CD14-positive monocyte (primary cell): ENCODE data around the gene ELMO1. TPM values are rescaled to one million over a fixed set of nuclear protein-coding genes. Genes with fewer than 3 reads are reported as not detected.

Experiments used
- DNase-seq, 3 donors: peaks; one replicate each; pipeline ENCODE4 v3.0.0-alpha.2; 2011 to 2022
- H2AFZ ChIP-seq: 2 replicates; pipeline ENCODE4 v1.6.0; 2012; ENCODE audit warnings: mild to moderate bottlenecking, low read depth, low read length, inconsistent platforms; ENCODE audit not compliant: insufficient read depth, poor library complexity, severe bottlenecking
- H3K27ac ChIP-seq, 2 donors: 1 replicate in 1 of 2; 2 replicates in 1 of 2; pipeline ENCODE4 v1.5.1; 2012 to 2013; ENCODE audit warnings: low read length in 2 of 2, control low read depth in 1 of 2, inconsistent platforms in 1 of 2, low read depth in 1 of 2, mild to moderate bottlenecking in 1 of 2
- H3K27me3 ChIP-seq, 2 donors: one replicate each; pipeline versions ENCODE4 v1.6.0 to v1.6.1; 2011 to 2013; ENCODE audit warnings: low read length in 2 of 2; ENCODE audit not compliant: control insufficient read depth in 2 of 2, insufficient read depth in 2 of 2
- H3K36me3 ChIP-seq, 2 donors: replicated peaks in 1 of 2; 1 replicate in 1 of 2; 2 replicates in 1 of 2; pipeline versions ENCODE4 v1.5.1 to v1.6.1; 2012 to 2013; ENCODE audit warnings: low read length in 2 of 2, control low read depth in 1 of 2, inconsistent platforms in 1 of 2, mild to moderate bottlenecking in 1 of 2; ENCODE audit not compliant: insufficient read depth in 2 of 2, control insufficient read depth in 1 of 2
- H3K4me1 ChIP-seq, 2 donors: 1 replicate in 1 of 2; 2 replicates in 1 of 2; pipeline versions ENCODE4 v1.5.1 to v1.6.1; 2012 to 2013; ENCODE audit warnings: low read length in 2 of 2, control low read depth in 1 of 2, inconsistent platforms in 1 of 2, mild to moderate bottlenecking in 1 of 2, moderate library complexity in 1 of 2; ENCODE audit not compliant: insufficient read depth in 2 of 2, control insufficient read depth in 1 of 2
- H3K4me2 ChIP-seq: replicated peaks from 2 replicates; pipeline ENCODE3; 2012; ENCODE audit warnings: low read length, moderate library complexity, mild to moderate bottlenecking; ENCODE audit not compliant: poor library complexity, severe bottlenecking; ENCODE audit errors: extremely low read depth
- H3K4me3 ChIP-seq, 3 experiments: fragments of 200-600 bp in 1 of 3; sonication (generic) in 1 of 3; replicated peaks in 1 of 3; 1 replicate in 2 of 3; 2 replicates in 1 of 3; pipeline ENCODE4 v1.5.1; 2011 to 2013; ENCODE audit warnings: low read length in 3 of 3, mild to moderate bottlenecking in 3 of 3, control low read depth in 2 of 3, low read depth in 2 of 3, inconsistent platforms in 1 of 3, moderate library complexity in 1 of 3
- H3K79me2 ChIP-seq: 2 replicates; pipeline ENCODE4 v1.6.0; 2012; ENCODE audit warnings: mild to moderate bottlenecking, control low read depth, inconsistent platforms, low read length, moderate library complexity; ENCODE audit not compliant: insufficient read depth
- H3K9ac ChIP-seq: 2 replicates; pipeline ENCODE4 v1.6.0; 2017; ENCODE audit warnings: low read length, mild to moderate bottlenecking; ENCODE audit not compliant: insufficient read depth, poor library complexity, severe bottlenecking
- H3K9me3 ChIP-seq, 2 donors: replicated peaks in 1 of 2; 1 replicate in 1 of 2; 2 replicates in 1 of 2; pipeline versions ENCODE4 v1.5.1 to v1.6.1; 2012 to 2013; ENCODE audit warnings: low read length in 2 of 2, control low read depth in 1 of 2; ENCODE audit not compliant: control insufficient read depth in 1 of 2, insufficient read depth in 1 of 2
- H4K20me1 ChIP-seq: 2 replicates; pipeline ENCODE4 v1.6.0; 2012; ENCODE audit warnings: mild to moderate bottlenecking, low read length, control low read depth, moderate library complexity; ENCODE audit not compliant: insufficient read depth
- H3K27ac Mint-ChIP-seq, 7 donors: one replicate each; pipeline ENCODE4 v1.8.0; 2020; ENCODE audit warnings: mild to moderate bottlenecking in 7 of 7, mixed read lengths in 7 of 7, moderate library complexity in 6 of 7, inconsistent platforms in 2 of 7
- H3K27me3 Mint-ChIP-seq, 3 donors: one replicate each; pipeline ENCODE4 v1.8.0; 2021 to 2022; ENCODE audit warnings: low read depth in 3 of 3, mild to moderate bottlenecking in 3 of 3, mixed read lengths in 3 of 3, moderate library complexity in 3 of 3, inconsistent platforms in 1 of 3
- H3K36me3 Mint-ChIP-seq, 2 donors: one replicate each; pipeline ENCODE4 v1.8.0; 2020; ENCODE audit warnings: mixed read lengths in 2 of 2, inconsistent platforms in 1 of 2, mild to moderate bottlenecking in 1 of 2
- H3K4me1 Mint-ChIP-seq: one replicate; pipeline ENCODE4 v1.8.0; 2020; ENCODE audit warnings: mild to moderate bottlenecking, mixed read lengths
- H3K4me3 Mint-ChIP-seq, 2 donors: one replicate each; pipeline ENCODE4 v1.8.0; 2020; ENCODE audit warnings: mild to moderate bottlenecking in 2 of 2, mixed read lengths in 2 of 2, moderate library complexity in 1 of 2
- H3K9me3 Mint-ChIP-seq, 7 donors: one replicate each; pipeline ENCODE4 v1.8.0; 2020 to 2022; ENCODE audit warnings: mixed read lengths in 7 of 7, mild to moderate bottlenecking in 6 of 7, moderate library complexity in 6 of 7, inconsistent platforms in 2 of 7
- CTCF ChIP-seq: fragments of 200-600 bp; IDR thresholded peaks from one replicate; pipeline ENCODE4 v1.8.0; 2022; ENCODE audit warnings: antibody characterized with exemption, mild to moderate bottlenecking
- WGBS: methylation state at CpG from one replicate; pipeline ENCODE4 v1.1.5; 2013; ENCODE audit warnings: missing lambda C conversion rate; ENCODE audit not compliant: insufficient coverage; 5-methylcytosine and 5-hydroxymethylcytosine counted together
- intact Hi-C, 2 donors: fragments of 100-400 bp; cut with micrococcal nuclease; formaldehyde crosslinking; loops; one replicate each; pipeline versions ENCODE4 v1.15.0 to v1.15.1; 2023
- polyA plus RNA-seq, 3 donors: library from polyadenylated mRNA; depleted of rRNA in 1 of 3; unstranded in 2 of 3; stranded (reverse) in 1 of 3; fragments of 300-500 nt in 2 of 3; fragments of >200 nt in 1 of 3; fragmentation: Illumina TruSeq in 2 of 3; gene quantifications; 1 replicate in 2 of 3; 2 replicates in 1 of 3; pipeline ENCODE4 v1.2.3, GENCODE V29; 2012 to 2021

ELMO1 gene
- polyA plus RNA-seq, 3 donors: 46.6 to 50.2 (median 46.7) TPM

- Histone ChIP-seq H3K9me3 (no peaks in the 10 kb centered on the region), H3K9ac (no peak overlapping the region), H3K27me3 (no peaks in the 10 kb centered on the region), H3K4me2 (no peak overlapping the region), H2AFZ (no peak overlapping the region), H3K79me2 (peaks cover 96% of the 10 kb centered on the region), H4K20me1 (peaks cover 94% of the 10 kb centered on the region), H3K36me3 (peaks cover 4 to 28% of the 10 kb centered on the region in 2 donors), H3K4me3 (no peak overlapping the region), H3K4me1 (peaks cover 7 to 15% of the 10 kb centered on the region in 2 donors), H3K27ac (no peak overlapping the region)
- TF ChIP-seq CTCF: peak; percentile 35
- WGBS: 50% methylated on average over 2 of the region's 3 CpGs
- H3K27ac Mint-ChIP-seq: no peak overlapping the region
- DNase-seq: peak in 1 of 3 donors; percentile 15
- H3K4me1 Mint-ChIP-seq: peaks cover 40% of the 10 kb centered on the region
- no peaks in the 10 kb centered on the region for H3K9me3 Mint-ChIP-seq
- no peak overlapping the region for H3K4me3 Mint-ChIP-seq
- no peaks in the 10 kb centered on the region for H3K27me3 Mint-ChIP-seq
- intact Hi-C loops: no loop called here
- H3K36me3 Mint-ChIP-seq: peaks cover 27 to 37% of the 10 kb centered on the region in 2 donors
These were observed 15.5 kb downstream of the ELMO1 start for GRCh38 chr7:37433166-37433565.

- Mint-ChIP-seq H3K4me3 (no peak overlapping the region), H3K27me3 (no peaks in the 10 kb centered on the region), H3K4me1 (peaks cover 40% of the 10 kb centered on the region), H3K9me3 (no peaks in the 10 kb centered on the region), H3K36me3 (peaks cover 28 to 43% of the 10 kb centered on the region in 2 donors), H3K27ac (peak overlapping the region in 1 of 7 donors; percentile 12)
- Histone ChIP-seq H4K20me1 (peaks cover 88% of the 10 kb centered on the region), H3K79me2 (peaks cover 99% of the 10 kb centered on the region), H3K4me3 (no peak overlapping the region), H3K27me3 (no peaks in the 10 kb centered on the region), H3K4me2 (no peak overlapping the region), H2AFZ (no peak overlapping the region), H3K36me3 (peaks cover 4 to 32% of the 10 kb centered on the region in 2 donors), H3K9ac (no peak overlapping the region), H3K27ac (no peak overlapping the region), H3K4me1 (peaks cover 7 to 15% of the 10 kb centered on the region in 2 donors), H3K9me3 (no peaks in the 10 kb centered on the region)
- TF ChIP-seq CTCF: no peak
- DNase-seq: no peak
- intact Hi-C loops: no loop called here
- 4% methylated on average over 3 of the region's 8 CpGs for WGBS
These were observed 16.3 kb downstream of the ELMO1 start for GRCh38 chr7:37432281-37432920.
